GM12878 (cell line): ENCODE results near the gene RCAN2. TPM values are rescaled to one million over a fixed set of nuclear protein-coding genes. Genes with fewer than 3 reads are reported as not detected.

ENCODE experiments used
- ATAC-seq: fragments of 200-7000 bp; cut with Tn5 transposase; 3 replicates; pipeline ENCODE4 v1.9.1; 2020; ENCODE audit warnings: mild to moderate bottlenecking, moderate library complexity
- BruUV-seq: library from RNA; stranded (reverse); fragments of 400-500 nt; replicated peaks from 2 replicates; lab custom pipeline; 2021; lab: Mats Ljungman, UMichigan
- CTCF ChIA-PET: fragments of 300-600 bp; sonication (Branson Sonifier 250); formaldehyde crosslinking; extraction: SDS; loops from one replicate; lab custom pipeline; 2021; ENCODE audit warnings: inconsistent platforms; lab: Yijun Ruan, JAX
- POLR2A ChIA-PET: fragments of 350-600 bp; formaldehyde crosslinking; extraction: SDS; loops from one replicate; lab custom pipeline; 2021; ENCODE audit warnings: inconsistent platforms; lab: Charles Lee
- RAD21 ChIA-PET: fragments of 300-600 bp; sonication (Branson Sonifier 250); formaldehyde crosslinking; loops from one replicate; lab custom pipeline; 2023; ENCODE audit warnings: antibody characterized with exemption; ENCODE audit not compliant: unreplicated experiment; lab: Charles Lee
- SMC1A ChIA-PET: fragments of 300-600 bp; sonication (Branson Sonifier 250); formaldehyde crosslinking; loops from one replicate; lab custom pipeline; 2023; ENCODE audit not compliant: unreplicated experiment, uncharacterized antibody; lab: Charles Lee
- DNase-seq: peaks from one replicate; pipeline ENCODE4 v3.0.0-alpha.2; 2011; ENCODE audit warnings: low read depth, low spot score
- FAIRE-seq: peaks from 3 replicates; lab custom pipeline; 2011; peaks lifted over from hg19 to GRCh38; lab: Jason Lieb, UNC
- H2AFZ ChIP-seq: 2 replicates; pipeline ENCODE4 v1.6.0; 2011; ENCODE audit warnings: low read depth, low read length, control low read depth; ENCODE audit not compliant: control insufficient read depth
- H3K27ac ChIP-seq: 2 replicates; pipeline ENCODE4 v1.5.1; 2011; ENCODE audit warnings: control low read depth; ENCODE audit not compliant: control insufficient read depth, insufficient read depth
- H3K27me3 ChIP-seq, 2 experiments: replicated peaks in 1 of 2; 2 replicates each; pipeline versions ENCODE4 v1.6.0 to v1.6.1; 2011; ENCODE audit warnings: low read length in 1 of 2; ENCODE audit not compliant: control insufficient read depth in 2 of 2, insufficient read depth in 2 of 2
- H3K36me3 ChIP-seq, 2 experiments: 2 replicates each; pipeline ENCODE4 v1.5.1; 2011; ENCODE audit warnings: low read length in 1 of 2; ENCODE audit not compliant: control insufficient read depth in 2 of 2, insufficient read depth in 2 of 2
- H3K4me1 ChIP-seq: 2 replicates; pipeline ENCODE4 v1.6.1; 2011; ENCODE audit warnings: mild to moderate bottlenecking, low read length, moderate library complexity, mixed read lengths; ENCODE audit not compliant: control insufficient read depth, insufficient read depth
- H3K4me2 ChIP-seq: 2 replicates; pipeline ENCODE4 v1.6.0; 2011; ENCODE audit warnings: control low read depth; ENCODE audit not compliant: control insufficient read depth, insufficient read depth
- H3K4me3 ChIP-seq: fragments of 200-600 bp; sonication (generic); 2 replicates; pipeline ENCODE4 v1.5.1; 2016
- H3K79me2 ChIP-seq: 2 replicates; pipeline ENCODE4 v1.6.0; 2011; ENCODE audit warnings: low read length; ENCODE audit not compliant: control insufficient read depth, insufficient read depth
- H3K9ac ChIP-seq: 2 replicates; pipeline ENCODE4 v1.8.0; 2011; ENCODE audit warnings: low read length, control low read depth, mixed read lengths; ENCODE audit not compliant: control insufficient read depth, insufficient read depth
- H3K9me3 ChIP-seq: replicated peaks from 3 replicates; pipeline ENCODE4 v1.5.1; 2011; ENCODE audit warnings: mild to moderate bottlenecking, low read length; ENCODE audit not compliant: control insufficient read depth, insufficient read depth
- H4K20me1 ChIP-seq: 2 replicates; pipeline ENCODE4 v1.6.0; 2011; ENCODE audit not compliant: control insufficient read depth, insufficient read depth
- CBX3 ChIP-seq: fragments of 200-600 bp; sonication (generic); IDR thresholded peaks from 2 replicates; pipeline ENCODE4 v1.6.1; 2016; ENCODE audit warnings: low read depth, borderline replicate concordance
- GATAD2B ChIP-seq: fragments of 450-650 bp; conservative IDR thresholded peaks from 2 replicates; pipeline ENCODE4 v1.6.1; 2017; ENCODE audit warnings: low read depth, mild to moderate bottlenecking, moderate library complexity
- HDAC6 ChIP-seq: fragments of 200-600 bp; sonication (generic); IDR thresholded peaks from one replicate; pipeline ENCODE4 v1.8.0; 2017; ENCODE audit warnings: antibody characterized with exemption; ENCODE audit not compliant: unreplicated experiment
- NR2F1 ChIP-seq: fragments of 450-650 bp; conservative IDR thresholded peaks from 2 replicates; pipeline ENCODE4 v1.6.1; 2017; ENCODE audit warnings: mild to moderate bottlenecking
- POU2F2 ChIP-seq: IDR thresholded peaks from 3 replicates; pipeline ENCODE4 v1.6.1; 2011; ENCODE audit warnings: low read depth, mild to moderate bottlenecking, low read length, borderline replicate concordance
- ZNF274 ChIP-seq: IDR thresholded peaks from one replicate; pipeline ENCODE4 v1.8.0; 2011; ENCODE audit not compliant: insufficient read length, insufficient read depth
- ZNF622 ChIP-seq: fragments of 450-650 bp; IDR thresholded peaks from 2 replicates; pipeline ENCODE4 v1.6.1; 2017; ENCODE audit warnings: mild to moderate bottlenecking, inconsistent platforms
- ZNF687 ChIP-seq: fragments of 450-650 bp; IDR thresholded peaks from 2 replicates; pipeline ENCODE4 v1.6.1; 2017; ENCODE audit warnings: mild to moderate bottlenecking, moderate library complexity
- WGBS: methylation state at CpG from one replicate; pipeline ENCODE4 v1.1.6; 2016; ENCODE audit warnings: low lambda C conversion rate; ENCODE audit not compliant: insufficient replicate concordance, insufficient coverage; ENCODE audit errors: missing lambda C conversion rate; 5-methylcytosine and 5-hydroxymethylcytosine counted together
- in situ Hi-C: fragments of 300-500 bp; cut with MboI; formaldehyde crosslinking; loops from 9 replicates; pipeline ENCODE4 v1.14.3; 2018; ENCODE audit warnings: mixed read lengths
- intact Hi-C: fragments of 100-400 bp; cut with micrococcal nuclease; formaldehyde crosslinking; loops from one replicate; pipeline ENCODE4 v1.14.2; 2022; ENCODE audit not compliant: unreplicated experiment
- polyA plus RNA-seq, 11 experiments: library from polyadenylated mRNA; depleted of rRNA in 4 of 11; unstranded in 6 of 11; stranded (reverse) in 5 of 11; fragments of >200 nt; fragmentation: Nextera tagmentation in 4 of 11; fragmentation: Illumina TruSeq in 1 of 11; extraction: Ambion mirVana in 4 of 11; extraction: Trizol in 1 of 11; gene quantifications; 1 replicate in 1 of 11; 2 replicates in 10 of 11; pipeline versions ENCODE4 v1.2.1 to v1.2.3, GENCODE V29; 2011 to 2016; ENCODE audit warnings: inconsistent platforms in 2 of 11, missing spikeins in 2 of 11, low read depth in 1 of 11
- total RNA-seq, 4 experiments: library from RNA; depleted of rRNA in 3 of 4; stranded (reverse); fragments of >200 nt in 3 of 4; fragmentation: Illumina TruSeq in 1 of 4; extraction: Trizol in 1 of 4; gene quantifications; 2 replicates each; pipeline versions ENCODE4 v1.2.1 to v1.2.3, GENCODE V29; 2013 to 2021
- TF ChIP-seq, protein P1 (sequence below): IDR thresholded peaks from 2 replicates; pipeline ENCODE4 v1.6.1; 2012; ENCODE audit warnings: mild to moderate bottlenecking, low read depth, low read length
- TF ChIP-seq, protein P2 (sequence below): fragments of 450-650 bp; IDR thresholded peaks from 2 replicates; pipeline ENCODE4 v1.6.1; 2014; ENCODE audit warnings: mild to moderate bottlenecking

RCAN2 gene
- total and polyA plus RNA-seq, 10 of the 15 experiments (the other 5 are each of a cell fraction or from before 2014, with no cell fraction given) = 0.06 TPM; not detected in 9

- TF ChIP-seq GATAD2B (no peak), CBX3 (no peak), ZNF622 (no peak)
Observed at GRCh38 chr6:46191961-46192360, 299.3 kb downstream of the RCAN2 start (continued).

GRCh38 chr6:46190889-46191288 is 300.4 kb downstream of the RCAN2 start:
- no peak for DNase-seq
- no peak for FAIRE-seq
- Histone ChIP-seq H3K9ac (no peak overlapping the region), H3K4me1 (no peaks in the 10 kb centered on the region), H3K36me3 (no peaks in the 10 kb centered on the region), H3K27me3 (peaks cover 0 to 2% of the 10 kb centered on the region in 2 experiments; a peak in 2 of 4 replicates), H3K79me2 (no peaks in the 10 kb centered on the region), H4K20me1 (no peaks in the 10 kb centered on the region), H3K4me2 (no peak overlapping the region), H3K27ac (no peak overlapping the region), H3K9me3 (no peaks in the 10 kb centered on the region), H2AFZ (no peak overlapping the region), H3K4me3 (no peak overlapping the region)
- ChIA-PET POLR2A (no interaction called here), SMC1A (interaction anchor here (0.6 kb wide), 1 partner anchor 1107 kb away, joined by 3 read pairs; no protein-coding TSS in a partner anchor), RAD21 (no interaction called here), CTCF (no interaction called here)
- intact Hi-C loops = no loop called here
- WGBS = 9% methylated on average over 4 of the region's 4 CpGs
- no TSS peak for BruUV-seq
- no peak for TF ChIP-seq NR2F1
- TF ChIP-seq CBX3 = no peak
- no peak for TF ChIP-seq HDAC6
- TF ChIP-seq, protein P1, sequence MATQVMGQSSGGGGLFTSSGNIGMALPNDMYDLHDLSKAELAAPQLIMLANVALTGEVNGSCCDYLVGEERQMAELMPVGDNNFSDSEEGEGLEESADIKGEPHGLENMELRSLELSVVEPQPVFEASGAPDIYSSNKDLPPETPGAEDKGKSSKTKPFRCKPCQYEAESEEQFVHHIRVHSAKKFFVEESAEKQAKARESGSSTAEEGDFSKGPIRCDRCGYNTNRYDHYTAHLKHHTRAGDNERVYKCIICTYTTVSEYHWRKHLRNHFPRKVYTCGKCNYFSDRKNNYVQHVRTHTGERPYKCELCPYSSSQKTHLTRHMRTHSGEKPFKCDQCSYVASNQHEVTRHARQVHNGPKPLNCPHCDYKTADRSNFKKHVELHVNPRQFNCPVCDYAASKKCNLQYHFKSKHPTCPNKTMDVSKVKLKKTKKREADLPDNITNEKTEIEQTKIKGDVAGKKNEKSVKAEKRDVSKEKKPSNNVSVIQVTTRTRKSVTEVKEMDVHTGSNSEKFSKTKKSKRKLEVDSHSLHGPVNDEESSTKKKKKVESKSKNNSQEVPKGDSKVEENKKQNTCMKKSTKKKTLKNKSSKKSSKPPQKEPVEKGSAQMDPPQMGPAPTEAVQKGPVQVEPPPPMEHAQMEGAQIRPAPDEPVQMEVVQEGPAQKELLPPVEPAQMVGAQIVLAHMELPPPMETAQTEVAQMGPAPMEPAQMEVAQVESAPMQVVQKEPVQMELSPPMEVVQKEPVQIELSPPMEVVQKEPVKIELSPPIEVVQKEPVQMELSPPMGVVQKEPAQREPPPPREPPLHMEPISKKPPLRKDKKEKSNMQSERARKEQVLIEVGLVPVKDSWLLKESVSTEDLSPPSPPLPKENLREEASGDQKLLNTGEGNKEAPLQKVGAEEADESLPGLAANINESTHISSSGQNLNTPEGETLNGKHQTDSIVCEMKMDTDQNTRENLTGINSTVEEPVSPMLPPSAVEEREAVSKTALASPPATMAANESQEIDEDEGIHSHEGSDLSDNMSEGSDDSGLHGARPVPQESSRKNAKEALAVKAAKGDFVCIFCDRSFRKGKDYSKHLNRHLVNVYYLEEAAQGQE = no peak
- no peak for TF ChIP-seq ZNF274
- TF ChIP-seq POU2F2 = no peak
- TF ChIP-seq ZNF687 = no peak
- TF ChIP-seq, protein P2, sequence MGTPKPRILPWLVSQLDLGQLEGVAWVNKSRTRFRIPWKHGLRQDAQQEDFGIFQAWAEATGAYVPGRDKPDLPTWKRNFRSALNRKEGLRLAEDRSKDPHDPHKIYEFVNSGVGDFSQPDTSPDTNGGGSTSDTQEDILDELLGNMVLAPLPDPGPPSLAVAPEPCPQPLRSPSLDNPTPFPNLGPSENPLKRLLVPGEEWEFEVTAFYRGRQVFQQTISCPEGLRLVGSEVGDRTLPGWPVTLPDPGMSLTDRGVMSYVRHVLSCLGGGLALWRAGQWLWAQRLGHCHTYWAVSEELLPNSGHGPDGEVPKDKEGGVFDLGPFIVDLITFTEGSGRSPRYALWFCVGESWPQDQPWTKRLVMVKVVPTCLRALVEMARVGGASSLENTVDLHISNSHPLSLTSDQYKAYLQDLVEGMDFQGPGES = no peak
- ATAC-seq = no peak
- in situ Hi-C loops = no loop called here
